GM23248 (cell line): Measurements from ENCODE around the gene EN1. TPM values are rescaled to one million over a fixed set of nuclear protein-coding genes. Genes with fewer than 3 reads are reported as not detected.

ENCODE experiments used
- DNase-seq: peaks from one replicate; pipeline ENCODE4 v3.0.0-alpha.2; 2015
- H2AFZ ChIP-seq: fragments of 200-600 bp; sonication (generic); 2 replicates; pipeline ENCODE4 v1.6.1; 2016; ENCODE audit warnings: antibody characterized with exemption
- H3F3A ChIP-seq: fragments of 200-600 bp; sonication (generic); 2 replicates; pipeline ENCODE4 v1.6.1; 2016; ENCODE audit warnings: mild to moderate bottlenecking, antibody characterized with exemption, mixed run types; ENCODE audit not compliant: insufficient read depth
- H3K27ac ChIP-seq: fragments of 200-600 bp; sonication (generic); 2 replicates; pipeline ENCODE4 v1.5.1; 2016; ENCODE audit warnings: mild to moderate bottlenecking
- H3K27me3 ChIP-seq: fragments of 200-600 bp; sonication (generic); replicated peaks from 2 replicates; pipeline ENCODE4 v1.6.1; 2016; ENCODE audit warnings: mild to moderate bottlenecking; ENCODE audit not compliant: insufficient read depth
- H3K36me3 ChIP-seq: fragments of 200-600 bp; sonication (generic); 2 replicates; pipeline ENCODE4 v1.6.1; 2016; ENCODE audit warnings: low read depth, mild to moderate bottlenecking
- H3K4me1 ChIP-seq: fragments of 200-600 bp; sonication (generic); 2 replicates; pipeline ENCODE4 v1.6.1; 2016; ENCODE audit warnings: mild to moderate bottlenecking; ENCODE audit not compliant: insufficient read depth
- H3K4me2 ChIP-seq: fragments of 200-600 bp; sonication (generic); one replicate; pipeline ENCODE4 v1.6.1; 2016; ENCODE audit warnings: mild to moderate bottlenecking; ENCODE audit not compliant: unreplicated experiment
- H3K4me3 ChIP-seq: fragments of 200-600 bp; sonication (generic); 2 replicates; pipeline ENCODE4 v1.5.1; 2016; ENCODE audit warnings: mild to moderate bottlenecking
- H3K79me2 ChIP-seq: fragments of 200-600 bp; sonication (generic); 2 replicates; pipeline ENCODE4 v1.6.1; 2016; ENCODE audit warnings: mild to moderate bottlenecking; ENCODE audit not compliant: insufficient read depth
- H3K9ac ChIP-seq: fragments of 200-600 bp; sonication (generic); 2 replicates; pipeline ENCODE4 v1.6.1; 2016; ENCODE audit warnings: mild to moderate bottlenecking
- H3K9me2 ChIP-seq: fragments of 200-600 bp; sonication (generic); 2 replicates; pipeline ENCODE4 v1.6.1; 2016; ENCODE audit warnings: mixed run types, mild to moderate bottlenecking, moderate library complexity; ENCODE audit not compliant: insufficient read depth
- H3K9me3 ChIP-seq: fragments of 200-600 bp; sonication (generic); one replicate; pipeline ENCODE4 v1.6.1; 2017; ENCODE audit warnings: low read depth
- H4K20me1 ChIP-seq: fragments of 200-600 bp; sonication (generic); 2 replicates; pipeline ENCODE4 v1.6.0; 2016; ENCODE audit not compliant: insufficient read depth
- EZH2 ChIP-seq: fragments of 200-600 bp; sonication (generic); IDR thresholded peaks from 2 replicates; pipeline ENCODE4 v1.6.1; 2018; ENCODE audit warnings: antibody characterized with exemption, mild to moderate bottlenecking; ENCODE audit not compliant: insufficient read depth, poor library complexity, severe bottlenecking
- EZH2phosphoT487 ChIP-seq: fragments of 200-600 bp; sonication (generic); IDR thresholded peaks from 2 replicates; pipeline ENCODE4 v1.6.1; 2018; ENCODE audit warnings: antibody characterized with exemption, moderate library complexity, mild to moderate bottlenecking, low read depth; ENCODE audit not compliant: insufficient read depth
- WGBS, 2 experiments: methylation state at CpG; one replicate each; pipeline ENCODE4 v1.1.6; 2015 to 2017; ENCODE audit warnings: low lambda C conversion rate in 2 of 2, low coverage in 1 of 2; ENCODE audit errors: missing lambda C conversion rate in 2 of 2; 5-methylcytosine and 5-hydroxymethylcytosine counted together
- in situ Hi-C: fragments of 300-500 bp; cut with MboI; formaldehyde crosslinking; loops from 2 replicates; pipeline ENCODE4 v1.15.0; 2020
- polyA plus RNA-seq: library from polyadenylated mRNA; unstranded; fragments of >200 nt; fragmentation: Nextera tagmentation; extraction: Ambion mirVana; gene quantifications from 2 replicates; pipeline ENCODE4 v1.2.1, GENCODE V29; 2016
- total RNA-seq: library from RNA; depleted of rRNA; stranded (reverse); fragments of >200 nt; shearing (Covaris generic); gene quantifications from 2 replicates; pipeline ENCODE4 v1.2.3, GENCODE V29; 2014; rRNA removed

Gene EN1
- 7.0 and 9.1 TPM in 2 replicates for total RNA-seq
- polyA plus RNA-seq = 4.1 and 5.3 TPM in 2 replicates

GRCh38 chr2:118846953-118847761, at the start of gene EN1:
Gene EN1 (minus strand): TSS chr2:118847648. CDS start chr2:118847167, 481 bp downstream.
- peak; percentile 83 for DNase-seq
- Histone ChIP-seq H3K9me3 (no peaks in the 10 kb centered on the region), H3F3A (peaks cover 18% of the 10 kb centered on the region), H3K4me3 (peak within 1 kb of the TSS; percentile 86), H3K4me2 (peak within 1 kb of the TSS; percentile 85), H3K79me2 (peaks cover 41% of the 10 kb centered on the region), H3K36me3 (peaks cover 6% of the 10 kb centered on the region; the same call in 1 of the 2 replicates), H3K27me3 (no peaks in the 10 kb centered on the region), H3K9me2 (no peaks in the 10 kb centered on the region), H4K20me1 (no peaks in the 10 kb centered on the region), H3K4me1 (peaks cover 12% of the 10 kb centered on the region), H2AFZ (peak within 1 kb of the TSS; percentile 83), H3K9ac (peak within 1 kb of the TSS; percentile 97), H3K27ac (peak within 1 kb of the TSS; percentile 88)
- no peak for TF ChIP-seq EZH2
- WGBS, 2 experiments = 0 to 1% methylated on average over 22 to 62 of the region's 64 CpGs
- in situ Hi-C loops = loop anchor here (5.0 to 10.0 kb wide), 2 partner anchors 85 to 182 kb away; no protein-coding TSS in a partner anchor

GRCh38 chr2:118893100-118893499, 45.7 kb upstream of the EN1 start:
- Histone ChIP-seq H3K36me3 (no peaks in the 10 kb centered on the region), H3K4me3 (no peak overlapping the region), H3K27me3 (peaks cover 8% of the 10 kb centered on the region; the same call in 1 of the 2 replicates), H3K9me2 (no peaks in the 10 kb centered on the region), H2AFZ (no peak overlapping the region), H3K27ac (no peak overlapping the region), H3F3A (no peaks in the 10 kb centered on the region), H4K20me1 (no peaks in the 10 kb centered on the region), H3K79me2 (no peaks in the 10 kb centered on the region), H3K4me1 (no peaks in the 10 kb centered on the region), H3K9ac (no peak overlapping the region), H3K9me3 (no peaks in the 10 kb centered on the region), H3K4me2 (no peak overlapping the region)
- WGBS, 2 experiments = 71 to 73% methylated on average over 3 of the region's 3 CpGs
- in situ Hi-C loops = no loop called here
- TF ChIP-seq EZH2phosphoT487 (no peak), EZH2 (no peak)
- DNase-seq = no peak

DNA sequence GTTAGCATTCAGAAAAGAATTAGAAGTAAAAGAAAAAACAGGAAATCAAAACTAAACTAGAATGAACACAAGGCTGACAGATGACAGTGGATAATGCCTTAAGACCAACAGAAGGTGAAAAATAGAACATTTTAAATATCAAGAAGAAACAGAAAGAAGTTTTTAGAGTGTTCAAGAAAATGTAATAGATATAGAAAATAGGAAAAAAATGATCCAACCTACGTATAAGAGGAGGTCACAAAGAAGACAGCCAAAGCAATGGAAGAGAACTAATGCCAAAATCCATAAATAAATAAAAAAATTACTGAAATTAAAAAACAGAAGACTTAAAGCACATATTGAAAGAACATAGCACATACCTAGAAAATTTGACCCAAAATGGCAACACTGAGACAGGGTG, 42.5 kb upstream of the EN1 start:
- WGBS, 2 experiments = 18 to 26% methylated on average over 1 of the region's 1 CpG
- Histone ChIP-seq H4K20me1 (no peaks in the 10 kb centered on the region), H3K36me3 (no peaks in the 10 kb centered on the region), H3K4me3 (no peak overlapping the region), H3F3A (no peaks in the 10 kb centered on the region), H3K4me1 (no peaks in the 10 kb centered on the region), H3K79me2 (no peaks in the 10 kb centered on the region), H3K9me3 (no peaks in the 10 kb centered on the region), H2AFZ (no peak overlapping the region), H3K4me2 (no peak overlapping the region), H3K27ac (no peak overlapping the region), H3K27me3 (peaks cover 8% of the 10 kb centered on the region; the same call in 1 of the 2 replicates), H3K9ac (no peak overlapping the region), H3K9me2 (no peaks in the 10 kb centered on the region)
- DNase-seq = peak; percentile 15
- no peak for TF ChIP-seq EZH2phosphoT487
- TF ChIP-seq EZH2 = no peak
- in situ Hi-C loops = loop anchor here (10.0 kb wide), 1 partner anchor 395 kb away; no protein-coding TSS in a partner anchor

GRCh38 chr2:118883792-118884191, 36.3 kb upstream of the EN1 start:
- 55 to 57% methylated on average over 4 of the region's 4 CpGs for WGBS, 2 experiments
- peaks cover 18% of the 10 kb centered on the region for H3K27me3 ChIP-seq

More at GRCh38 chr2:118883792-118884191, 36.3 kb upstream of the EN1 start:
- no peak overlapping the region for H3K4me3 ChIP-seq
- H3K27ac ChIP-seq = no peak overlapping the region
- no peak overlapping the region for H3K4me2 ChIP-seq
- H3K9ac ChIP-seq = no peak overlapping the region
- no peak for DNase-seq
- in situ Hi-C loops = loop anchor here (10.0 kb wide), 1 partner anchor 401 kb away; no protein-coding TSS in a partner anchor
- H3K9me3 ChIP-seq = no peaks in the 10 kb centered on the region
- H4K20me1 ChIP-seq = no peaks in the 10 kb centered on the region
- H2AFZ ChIP-seq = no peak overlapping the region
- no peaks in the 10 kb centered on the region for H3K9me2 ChIP-seq
- no peaks in the 10 kb centered on the region for H3F3A ChIP-seq
- TF ChIP-seq EZH2 (no peak), EZH2phosphoT487 (no peak)
- no peaks in the 10 kb centered on the region for H3K79me2 ChIP-seq
- no peaks in the 10 kb centered on the region for H3K36me3 ChIP-seq
- H3K4me1 ChIP-seq = no peaks in the 10 kb centered on the region
